Bronchial epithelial cell (primary cell): Measurements from ENCODE around the gene THRA. TPM values are rescaled to one million over a fixed set of nuclear protein-coding genes. Genes with fewer than 3 reads are reported as not detected.

Experiments used
- DNase-seq: peaks from one replicate; pipeline ENCODE4 v3.0.0-alpha.2; 2010; ENCODE audit warnings: low read depth
- FAIRE-seq: peaks from 2 replicates; lab custom pipeline; 2011; peaks lifted over from hg19 to GRCh38; lab: Jason Lieb, UNC
- H3K27me3 ChIP-seq: 2 replicates; pipeline ENCODE4 v1.5.1; 2011; ENCODE audit warnings: low read length; ENCODE audit not compliant: control insufficient read depth, insufficient read depth
- H3K36me3 ChIP-seq: 2 replicates; pipeline ENCODE4 v1.5.1; 2011; ENCODE audit warnings: low read length; ENCODE audit not compliant: control insufficient read depth, insufficient read depth
- H3K4me3 ChIP-seq: 2 replicates; pipeline ENCODE4 v1.5.1; 2011; ENCODE audit warnings: mild to moderate bottlenecking, low read depth, low read length, control low read depth
- total RNA-seq: library from RNA; depleted of rRNA; stranded (reverse); fragments of >200 nt; gene quantifications from 2 replicates; pipeline ENCODE4 v1.2.1, GENCODE V29; 2014
- TF ChIP-seq, protein P1 (sequence below): IDR thresholded peaks from 2 replicates; pipeline ENCODE4 v1.5.1; 2011; ENCODE audit warnings: mild to moderate bottlenecking, moderate library complexity, low read length, control low read depth, inconsistent platforms; ENCODE audit not compliant: insufficient read depth, severe bottlenecking

The THRA gene
- total RNA-seq, 1 donor from 2014 or later = 5.8 TPM

DNA sequence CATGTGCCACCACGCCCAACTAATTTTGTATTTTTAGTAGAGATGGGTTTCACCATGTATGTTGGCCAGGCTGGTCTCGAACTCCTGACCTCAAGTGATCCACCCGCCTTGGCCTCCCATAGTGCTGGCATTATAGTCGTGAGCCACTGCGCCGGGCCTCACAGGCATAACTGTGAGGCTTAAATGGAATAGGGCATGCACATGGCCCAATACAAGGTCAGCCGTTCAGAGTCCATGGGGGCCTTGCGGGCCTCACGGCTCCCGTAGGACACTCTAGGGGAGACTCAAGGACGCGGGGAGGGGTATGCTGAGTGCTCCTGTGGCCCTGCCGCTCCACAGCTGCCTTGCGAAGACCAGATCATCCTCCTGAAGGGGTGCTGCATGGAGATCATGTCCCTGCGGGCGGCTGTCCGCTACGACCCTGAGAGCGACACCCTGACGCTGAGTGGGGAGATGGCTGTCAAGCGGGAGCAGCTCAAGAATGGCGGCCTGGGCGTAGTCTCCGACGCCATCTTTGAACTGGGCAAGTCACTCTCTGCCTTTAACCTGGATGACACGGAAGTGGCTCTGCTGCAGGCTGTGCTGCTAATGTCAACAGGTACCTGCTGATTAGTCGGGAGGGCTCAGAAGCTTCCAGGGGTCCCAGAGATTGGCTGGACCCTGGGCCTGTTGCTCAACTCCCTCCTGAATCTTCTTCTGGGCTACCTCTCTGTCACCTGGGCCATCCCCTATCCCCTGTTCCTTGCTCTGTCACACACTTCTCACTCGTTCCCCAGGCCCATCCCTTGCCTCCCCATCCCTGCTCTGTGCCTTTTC is 25.3 kb downstream of the THRA start:
- FAIRE-seq (no peak), DNase-seq (no peak)
- H3K27me3 ChIP-seq = no peaks in the 10 kb centered on the region
- peaks cover under 1% of the 10 kb centered on the region for H3K36me3 ChIP-seq
- no peak overlapping the region for H3K4me3 ChIP-seq
- TF ChIP-seq, protein P1, sequence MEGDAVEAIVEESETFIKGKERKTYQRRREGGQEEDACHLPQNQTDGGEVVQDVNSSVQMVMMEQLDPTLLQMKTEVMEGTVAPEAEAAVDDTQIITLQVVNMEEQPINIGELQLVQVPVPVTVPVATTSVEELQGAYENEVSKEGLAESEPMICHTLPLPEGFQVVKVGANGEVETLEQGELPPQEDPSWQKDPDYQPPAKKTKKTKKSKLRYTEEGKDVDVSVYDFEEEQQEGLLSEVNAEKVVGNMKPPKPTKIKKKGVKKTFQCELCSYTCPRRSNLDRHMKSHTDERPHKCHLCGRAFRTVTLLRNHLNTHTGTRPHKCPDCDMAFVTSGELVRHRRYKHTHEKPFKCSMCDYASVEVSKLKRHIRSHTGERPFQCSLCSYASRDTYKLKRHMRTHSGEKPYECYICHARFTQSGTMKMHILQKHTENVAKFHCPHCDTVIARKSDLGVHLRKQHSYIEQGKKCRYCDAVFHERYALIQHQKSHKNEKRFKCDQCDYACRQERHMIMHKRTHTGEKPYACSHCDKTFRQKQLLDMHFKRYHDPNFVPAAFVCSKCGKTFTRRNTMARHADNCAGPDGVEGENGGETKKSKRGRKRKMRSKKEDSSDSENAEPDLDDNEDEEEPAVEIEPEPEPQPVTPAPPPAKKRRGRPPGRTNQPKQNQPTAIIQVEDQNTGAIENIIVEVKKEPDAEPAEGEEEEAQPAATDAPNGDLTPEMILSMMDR = no peak

DNA sequence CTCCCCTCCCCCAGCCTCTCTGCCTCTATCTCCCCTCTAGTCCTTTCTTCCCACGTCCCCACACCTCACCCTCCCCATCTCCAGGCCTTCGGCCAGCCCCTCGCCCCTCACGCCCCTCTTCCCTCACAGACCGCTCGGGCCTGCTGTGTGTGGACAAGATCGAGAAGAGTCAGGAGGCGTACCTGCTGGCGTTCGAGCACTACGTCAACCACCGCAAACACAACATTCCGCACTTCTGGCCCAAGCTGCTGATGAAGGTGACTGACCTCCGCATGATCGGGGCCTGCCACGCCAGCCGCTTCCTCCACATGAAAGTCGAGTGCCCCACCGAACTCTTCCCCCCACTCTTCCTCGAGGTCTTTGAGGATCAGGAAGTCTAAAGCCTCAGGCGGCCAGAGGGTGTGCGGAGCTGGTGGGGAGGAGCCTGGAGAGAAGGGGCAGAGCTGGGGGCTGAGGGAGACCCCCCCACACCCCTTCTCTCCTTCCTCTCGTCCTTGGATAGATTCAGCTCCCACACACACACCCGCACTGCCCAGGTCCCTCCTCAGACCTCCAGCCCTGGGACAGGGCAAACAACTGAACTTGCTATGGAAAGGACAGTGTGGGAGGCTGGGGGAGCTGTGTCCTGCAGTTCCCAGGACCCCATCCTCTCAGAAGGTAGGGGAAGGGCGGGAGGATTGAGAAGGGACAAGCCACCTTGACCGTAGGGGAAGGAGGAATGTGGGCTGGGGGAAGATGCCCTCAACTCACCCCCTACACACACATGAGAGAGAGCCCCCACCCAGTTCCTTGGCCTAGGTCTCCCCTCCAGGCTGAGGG is 26.5 kb downstream of the THRA start:
- TF ChIP-seq, protein P1 = no peak
- no peaks in the 10 kb centered on the region for H3K27me3 ChIP-seq
- peaks cover 6% of the 10 kb centered on the region for H3K36me3 ChIP-seq
- no peak overlapping the region for H3K4me3 ChIP-seq
- DNase-seq = no peak
- FAIRE-seq = no peak

DNA sequence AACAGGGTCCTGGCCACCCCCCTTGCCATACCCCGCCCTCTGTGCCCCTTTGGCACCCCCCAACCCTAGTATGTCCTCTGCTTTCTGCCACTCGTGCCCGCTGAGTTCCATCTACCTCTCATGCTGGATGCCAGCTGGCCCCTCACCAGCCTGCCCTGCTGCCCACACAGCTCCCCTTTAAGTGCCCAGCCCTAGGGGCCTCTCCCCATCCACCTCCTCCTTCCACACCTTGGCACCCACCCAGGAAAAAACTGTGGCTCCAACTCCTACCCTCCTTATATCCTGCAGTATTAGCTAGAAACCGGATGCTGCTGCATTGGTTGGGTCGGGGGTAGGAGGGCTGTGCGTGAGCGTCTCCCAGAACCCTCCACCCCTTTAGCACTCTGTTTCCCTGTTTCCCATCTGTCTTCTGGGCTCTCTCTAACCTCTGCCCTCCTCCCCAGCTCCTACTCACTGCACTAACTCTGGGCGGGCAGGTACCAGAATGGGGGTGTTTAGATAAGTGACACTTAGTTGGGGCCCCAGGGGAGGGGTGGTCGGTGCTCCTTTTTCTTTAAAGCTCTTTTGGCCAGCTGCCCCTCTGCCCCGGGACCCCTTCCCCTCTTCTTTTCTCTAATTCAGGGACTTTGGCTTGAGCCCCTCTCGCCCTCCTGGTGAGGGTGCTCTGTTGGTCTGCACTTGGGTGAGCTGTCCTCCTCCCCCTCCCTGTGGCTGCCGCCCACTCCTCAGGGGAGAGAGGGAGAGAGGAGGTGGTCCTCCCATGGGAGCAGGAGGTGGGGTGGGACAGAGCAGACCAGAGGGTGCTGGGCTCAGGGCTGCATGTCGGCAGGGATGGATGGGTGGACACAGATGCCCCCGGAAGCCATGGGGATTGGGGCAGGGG is 27.7 kb downstream of the THRA start:
- FAIRE-seq (no peak), DNase-seq (no peak)
- TF ChIP-seq, protein P1 = no peak
- Histone ChIP-seq H3K4me3 (no peak overlapping the region), H3K36me3 (peaks cover 15% of the 10 kb centered on the region), H3K27me3 (no peaks in the 10 kb centered on the region)

DNA sequence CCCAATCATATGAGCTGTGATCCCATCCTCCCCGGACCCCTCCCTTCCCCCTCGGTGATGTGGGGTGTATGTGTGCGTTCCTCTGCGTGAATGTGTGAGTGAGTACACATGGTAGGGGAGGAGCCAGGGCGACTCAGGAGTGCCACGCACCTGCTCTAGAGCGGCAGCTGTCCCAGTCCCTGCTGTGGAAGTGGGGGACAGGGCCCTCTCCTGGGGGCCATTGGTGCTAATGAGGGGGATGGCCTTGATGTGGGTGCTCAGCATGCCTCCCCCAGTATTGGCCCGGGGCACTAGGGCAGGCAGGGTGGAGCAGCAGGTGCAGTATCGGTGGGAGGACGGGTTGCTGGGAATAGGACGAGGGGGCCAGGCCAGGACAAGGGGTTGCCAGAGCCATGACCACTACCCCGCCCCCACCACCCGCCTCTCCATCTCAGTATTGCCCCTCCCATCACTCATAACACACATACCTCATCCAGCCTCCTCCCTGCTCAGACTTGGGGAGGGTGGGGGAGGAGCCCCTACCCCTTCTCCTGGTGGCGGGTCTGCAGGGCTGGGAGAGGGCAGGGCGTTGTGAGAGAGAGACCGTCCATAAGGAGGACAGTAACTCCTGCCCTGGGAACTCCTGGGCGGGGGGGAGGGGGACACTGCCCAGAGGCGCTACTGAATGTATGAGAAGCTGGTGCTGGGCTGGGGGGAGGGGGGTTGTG is 29.1 kb downstream of the THRA start:
- TF ChIP-seq, protein P1 = no peak
- H3K36me3 ChIP-seq = peaks cover 26% of the 10 kb centered on the region
- no peak for FAIRE-seq
- no peak for DNase-seq
- no peaks in the 10 kb centered on the region for H3K27me3 ChIP-seq
- H3K4me3 ChIP-seq = no peak overlapping the region

DNA sequence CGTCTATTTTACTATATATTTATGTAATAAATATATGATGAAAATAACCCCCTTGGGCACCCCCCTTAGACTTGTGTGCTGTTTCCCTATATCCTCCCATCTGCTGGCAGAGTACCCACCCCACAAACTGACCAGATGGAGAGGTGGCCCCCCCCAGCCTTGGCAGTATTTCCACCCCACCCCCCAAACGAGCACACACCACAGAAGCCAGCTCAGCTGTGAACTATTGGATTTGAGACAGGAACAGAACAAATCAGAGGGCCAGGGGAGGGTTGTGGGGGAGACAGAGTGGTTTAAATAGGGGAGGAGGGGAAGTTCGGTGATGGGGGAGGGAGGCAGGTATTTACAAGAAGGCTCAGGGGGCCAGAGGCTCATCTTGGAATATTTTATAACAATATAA is 29.8 kb downstream of the THRA start:
- H3K4me3 ChIP-seq = no peak overlapping the region
- TF ChIP-seq, protein P1 = no peak
- H3K36me3 ChIP-seq = peaks cover 33% of the 10 kb centered on the region
- no peaks in the 10 kb centered on the region for H3K27me3 ChIP-seq
- DNase-seq = no peak
- no peak for FAIRE-seq
